Retina (tissue), 1 donor: ENCODE measurements around the gene SEMA3G.

ENCODE experiments used
- DNase-seq: peaks from one replicate; pipeline ENCODE4 v3.0.0-alpha.2; 2016

SEMA3G gene

GRCh38 chr3:52407779-52408178 is 37.1 kb downstream of the SEMA3G start:
- no peak for DNase-seq

GRCh38 chr3:52406791-52407510 is 38.0 kb downstream of the SEMA3G start:
- DNase-seq = no peak

GRCh38 chr3:52406231-52406661 is 38.7 kb downstream of the SEMA3G start:
- DNase-seq = no peak

- DNase-seq = no peak
Observed at GRCh38 chr3:52405601-52406110, 39.2 kb downstream of the SEMA3G start.

GRCh38 chr3:52405066-52405465 is 39.8 kb downstream of the SEMA3G start:
- no peak for DNase-seq

GRCh38 chr3:52404391-52404790 is 40.5 kb downstream of the SEMA3G start:
- no peak for DNase-seq

- no peak for DNase-seq
Observed at GRCh38 chr3:52403955-52404354, 40.9 kb downstream of the SEMA3G start.

- DNase-seq = no peak
Observed at GRCh38 chr3:52403271-52403841, 41.5 kb downstream of the SEMA3G start.

- no peak for DNase-seq
Observed at GRCh38 chr3:52402706-52403270, 42.1 kb downstream of the SEMA3G start.

GRCh38 chr3:52402101-52402521 is 42.8 kb downstream of the SEMA3G start:
- DNase-seq = no peak

GRCh38 chr3:52401551-52401950 is 43.4 kb downstream of the SEMA3G start:
- DNase-seq = no peak

GRCh38 chr3:52401021-52401420 is 43.9 kb downstream of the SEMA3G start:
- DNase-seq = no peak

GRCh38 chr3:52400275-52400793 is 44.6 kb downstream of the SEMA3G start:
- DNase-seq = no peak

- no peak for DNase-seq
Observed at GRCh38 chr3:52399593-52399992, 45.3 kb downstream of the SEMA3G start.

GRCh38 chr3:52399131-52399530 is 45.8 kb downstream of the SEMA3G start:
- no peak for DNase-seq

GRCh38 chr3:52398670-52399081 is 46.2 kb downstream of the SEMA3G start:
- no peak for DNase-seq

- DNase-seq = no peak
Observed at GRCh38 chr3:52397676-52398399, 47.1 kb downstream of the SEMA3G start.

- DNase-seq = no peak
Observed at GRCh38 chr3:52396907-52397591, 47.9 kb downstream of the SEMA3G start.

- no peak for DNase-seq
Observed at GRCh38 chr3:52396011-52396906, 48.6 kb downstream of the SEMA3G start.

- DNase-seq = no peak
Observed at GRCh38 chr3:52395503-52395865, 49.4 kb downstream of the SEMA3G start.

GRCh38 chr3:52394751-52395502 is 50.0 kb downstream of the SEMA3G start:
- no peak for DNase-seq
